ENCODE results near the gene SMYD3. TPM values are rescaled to one million over a fixed set of nuclear protein-coding genes. Genes with fewer than 3 reads are reported as not detected.

SMYD3 gene
- total RNA-seq, 1 experiment from 2014 or later: 35.1 TPM

DNA sequence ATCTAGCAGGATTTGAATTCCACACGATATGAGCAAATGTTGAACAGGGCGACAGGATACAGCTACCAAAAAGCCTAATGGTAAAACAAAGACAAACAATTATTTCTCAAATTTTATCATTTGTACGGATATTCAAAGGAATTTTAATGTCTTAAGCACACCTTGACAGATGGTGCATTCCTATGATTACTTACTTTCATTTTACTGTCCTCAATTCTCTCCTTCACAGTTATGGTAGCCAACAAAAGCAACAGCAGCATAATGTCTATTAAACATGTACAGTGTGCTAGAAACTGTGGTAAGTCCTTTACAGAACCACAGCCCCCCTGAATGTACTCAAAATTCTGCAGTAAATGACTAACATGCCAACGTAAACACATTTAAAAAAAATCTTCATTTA lies 365.8 kb downstream of the SMYD3 start:
- no TSS peak for BruUV-seq (replicated peaks)
- TF ChIP-seq, protein P1, sequence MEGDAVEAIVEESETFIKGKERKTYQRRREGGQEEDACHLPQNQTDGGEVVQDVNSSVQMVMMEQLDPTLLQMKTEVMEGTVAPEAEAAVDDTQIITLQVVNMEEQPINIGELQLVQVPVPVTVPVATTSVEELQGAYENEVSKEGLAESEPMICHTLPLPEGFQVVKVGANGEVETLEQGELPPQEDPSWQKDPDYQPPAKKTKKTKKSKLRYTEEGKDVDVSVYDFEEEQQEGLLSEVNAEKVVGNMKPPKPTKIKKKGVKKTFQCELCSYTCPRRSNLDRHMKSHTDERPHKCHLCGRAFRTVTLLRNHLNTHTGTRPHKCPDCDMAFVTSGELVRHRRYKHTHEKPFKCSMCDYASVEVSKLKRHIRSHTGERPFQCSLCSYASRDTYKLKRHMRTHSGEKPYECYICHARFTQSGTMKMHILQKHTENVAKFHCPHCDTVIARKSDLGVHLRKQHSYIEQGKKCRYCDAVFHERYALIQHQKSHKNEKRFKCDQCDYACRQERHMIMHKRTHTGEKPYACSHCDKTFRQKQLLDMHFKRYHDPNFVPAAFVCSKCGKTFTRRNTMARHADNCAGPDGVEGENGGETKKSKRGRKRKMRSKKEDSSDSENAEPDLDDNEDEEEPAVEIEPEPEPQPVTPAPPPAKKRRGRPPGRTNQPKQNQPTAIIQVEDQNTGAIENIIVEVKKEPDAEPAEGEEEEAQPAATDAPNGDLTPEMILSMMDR (IDR thresholded peaks at IDR 0.05; ENCODE audit: unreplicated experiment): no peak
- Mint-ChIP-seq H3K27me3 (ENCODE audit: unreplicated experiment) (no peaks in the 10 kb centered on the region), H3K9me3 (ENCODE audit: low read depth, unreplicated experiment) (no peaks in the 10 kb centered on the region), H3K36me3 (ENCODE audit: insufficient read depth, unreplicated experiment) (no peaks in the 10 kb centered on the region), H3K4me3 (ENCODE audit: low read depth, unreplicated experiment) (no peak overlapping the region), H3K4me1 (ENCODE audit: low read depth, unreplicated experiment) (peaks cover 47% of the 10 kb centered on the region), H3K27ac (ENCODE audit: unreplicated experiment) (peak overlapping the region; percentile 54)
- no peak for DNase-seq
- CTCF ChIA-PET: no interaction called here
- intact Hi-C loops (cut with micrococcal nuclease; ENCODE audit: unreplicated experiment): no loop called here

DNA sequence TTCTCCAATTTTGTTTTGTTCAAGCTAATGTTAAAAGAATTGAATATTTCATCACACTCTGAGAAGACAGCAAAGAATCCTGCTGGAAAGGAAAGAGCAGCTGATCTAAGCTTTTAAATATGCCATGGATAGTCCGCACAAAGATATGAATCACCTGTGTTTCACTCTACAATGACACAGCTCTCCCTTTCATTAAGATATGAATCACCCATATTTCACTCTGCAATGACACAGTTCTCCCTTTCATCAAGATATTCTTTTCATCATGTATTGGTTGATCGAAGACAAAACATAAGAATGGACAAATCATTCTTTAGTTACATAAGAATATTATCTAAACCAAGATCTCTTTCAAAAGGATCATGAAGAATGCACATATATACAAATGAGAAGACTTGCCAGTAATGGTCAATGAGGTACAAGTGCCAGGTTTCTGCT lies 367.3 kb downstream of the SMYD3 start:
- intact Hi-C loops (cut with micrococcal nuclease; ENCODE audit: unreplicated experiment): no loop called here
- no peaks in the 10 kb centered on the region for H3K27me3 Mint-ChIP-seq (ENCODE audit: unreplicated experiment)
- CTCF ChIA-PET: interaction anchor here (0.5 to 1.0 kb wide), 2 partner anchors 17 to 1118 kb away, joined by 5 to 18 read pairs; no protein-coding TSS in a partner anchor
- no TSS peak for BruUV-seq (replicated peaks)
- DNase-seq: peak; percentile 15
- peak overlapping the region; percentile 90 for H3K27ac Mint-ChIP-seq (ENCODE audit: unreplicated experiment)
- no peaks in the 10 kb centered on the region for H3K9me3 Mint-ChIP-seq (ENCODE audit: low read depth, unreplicated experiment)
- no peak overlapping the region for H3K4me3 Mint-ChIP-seq (ENCODE audit: low read depth, unreplicated experiment)
- peaks cover 47% of the 10 kb centered on the region for H3K4me1 Mint-ChIP-seq (ENCODE audit: low read depth, unreplicated experiment)
- no peaks in the 10 kb centered on the region for H3K36me3 Mint-ChIP-seq (ENCODE audit: insufficient read depth, unreplicated experiment)
- TF ChIP-seq, protein P1 (IDR thresholded peaks at IDR 0.05; ENCODE audit: unreplicated experiment): no peak

DNA sequence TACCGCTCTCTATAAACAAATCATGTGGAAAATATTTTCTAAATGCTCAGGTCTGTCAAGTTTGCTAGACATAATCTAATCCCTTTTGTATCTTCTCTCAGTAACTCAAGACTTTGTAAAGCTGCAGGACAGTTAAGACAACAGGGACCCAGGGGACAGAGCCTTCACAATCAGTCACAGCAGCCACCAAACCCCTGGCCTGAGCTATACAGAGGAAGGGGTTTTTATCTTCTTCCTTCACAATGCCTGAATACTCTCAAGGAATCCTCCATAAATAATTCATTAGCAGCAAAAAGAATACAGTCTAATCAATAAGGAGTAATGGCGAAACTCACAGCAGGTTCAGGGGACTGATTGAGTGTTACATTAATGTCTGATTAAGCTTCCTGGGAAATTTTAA lies 368.3 kb downstream of the SMYD3 start:
- no peaks in the 10 kb centered on the region for H3K27me3 Mint-ChIP-seq (ENCODE audit: unreplicated experiment)
- intact Hi-C loops (cut with micrococcal nuclease; ENCODE audit: unreplicated experiment): no loop called here
- TF ChIP-seq, protein P1 (IDR thresholded peaks at IDR 0.05; ENCODE audit: unreplicated experiment): no peak
- peaks cover 47% of the 10 kb centered on the region for H3K4me1 Mint-ChIP-seq (ENCODE audit: low read depth, unreplicated experiment)
- no TSS peak for BruUV-seq (replicated peaks)
- H3K4me3 Mint-ChIP-seq (ENCODE audit: low read depth, unreplicated experiment): no peak overlapping the region
- peak overlapping the region; percentile 90 for H3K27ac Mint-ChIP-seq (ENCODE audit: unreplicated experiment)
- no peak for DNase-seq
- H3K9me3 Mint-ChIP-seq (ENCODE audit: low read depth, unreplicated experiment): no peaks in the 10 kb centered on the region
- CTCF ChIA-PET: no interaction called here
- no peaks in the 10 kb centered on the region for H3K36me3 Mint-ChIP-seq (ENCODE audit: insufficient read depth, unreplicated experiment)

DNA sequence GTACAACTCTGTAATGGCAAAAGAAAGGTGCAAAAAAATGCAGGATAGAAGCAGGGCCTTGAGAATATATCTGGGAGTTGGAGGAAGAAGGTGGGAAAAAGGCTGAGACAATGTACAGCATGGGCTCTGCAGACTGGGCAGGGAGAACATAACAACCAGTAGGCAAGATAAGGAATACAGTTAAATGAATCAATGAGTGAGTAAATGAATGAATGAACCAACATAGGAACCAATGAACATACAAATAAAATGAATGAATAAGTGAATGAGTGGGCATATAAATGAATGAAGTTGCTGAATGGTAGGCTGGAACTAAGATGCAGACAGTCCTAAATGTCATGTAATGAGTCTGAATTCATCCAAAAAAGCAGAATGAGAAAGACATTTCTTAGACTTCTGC lies 370.6 kb downstream of the SMYD3 start:
- intact Hi-C loops (cut with micrococcal nuclease; ENCODE audit: unreplicated experiment): no loop called here
- Mint-ChIP-seq H3K36me3 (ENCODE audit: insufficient read depth, unreplicated experiment) (no peaks in the 10 kb centered on the region), H3K27ac (ENCODE audit: unreplicated experiment) (no peak overlapping the region), H3K4me3 (ENCODE audit: low read depth, unreplicated experiment) (no peak overlapping the region), H3K9me3 (ENCODE audit: low read depth, unreplicated experiment) (no peaks in the 10 kb centered on the region), H3K4me1 (ENCODE audit: low read depth, unreplicated experiment) (peaks cover 31% of the 10 kb centered on the region), H3K27me3 (ENCODE audit: unreplicated experiment) (no peaks in the 10 kb centered on the region)
- CTCF ChIA-PET: no interaction called here
- BruUV-seq (replicated peaks): no TSS peak
- TF ChIP-seq, protein P1 (IDR thresholded peaks at IDR 0.05; ENCODE audit: unreplicated experiment): no peak
- no peak for DNase-seq
